LNCaP clone FGC (cell line): ENCODE measurements around the gene ZNF362.
"Not testable (repeated sequence)": the region's sequence is repeated elsewhere in the genome, so short reads cannot be mapped to it uniquely, and the experiment has no call there.

Experiments used
- DNase-seq: peaks from one replicate; pipeline ENCODE4 v3.0.0-alpha.2; 2011; ENCODE audit warnings: low read depth
- H3K4me3 ChIP-seq: 2 replicates; pipeline ENCODE4 v1.5.1; 2011; ENCODE audit warnings: mild to moderate bottlenecking, low read depth, low read length, control low read depth
- CTCF ChIP-seq: IDR thresholded peaks from 2 replicates; pipeline ENCODE4 v1.5.1; 2012; ENCODE audit warnings: mild to moderate bottlenecking; ENCODE audit not compliant: control insufficient read depth, insufficient read depth; ENCODE audit errors: extremely low read depth

The ZNF362 gene

GRCh38 chr1:33284049-33284448, 27.8 kb downstream of the ZNF362 start:
- TF ChIP-seq CTCF: no peak
- H3K4me3 ChIP-seq: no peak overlapping the region
- no peak for DNase-seq

- no peak overlapping the region for H3K4me3 ChIP-seq
- DNase-seq: no peak
- no peak for TF ChIP-seq CTCF
Measured at GRCh38 chr1:33286451-33287185, 30.3 kb downstream of the ZNF362 start.

- TF ChIP-seq CTCF: no peak
- no peak overlapping the region for H3K4me3 ChIP-seq
- no peak for DNase-seq
Measured at GRCh38 chr1:33287317-33287716, 31.0 kb downstream of the ZNF362 start.

GRCh38 chr1:33288976-33289857, 32.9 kb downstream of the ZNF362 start:
- no peak overlapping the region for H3K4me3 ChIP-seq
- TF ChIP-seq CTCF: no peak
- DNase-seq: no peak

- no peak overlapping the region for H3K4me3 ChIP-seq
- TF ChIP-seq CTCF: no peak
- DNase-seq: no peak
Measured at GRCh38 chr1:33289858-33290154, 33.5 kb downstream of the ZNF362 start.

- H3K4me3 ChIP-seq, DNase-seq: not testable (repeated sequence)
Measured at GRCh38 chr1:33290615-33291014, 34.3 kb downstream of the ZNF362 start.

GRCh38 chr1:33292726-33293340, 36.5 kb downstream of the ZNF362 start:
- no peak overlapping the region for H3K4me3 ChIP-seq
- DNase-seq: no peak
- TF ChIP-seq CTCF: no peak
